NK-92 (cell line): ENCODE data around the gene BPIFA2.

ENCODE experiments used
- DNase-seq: peaks from one replicate; lab custom pipeline; 2025; ENCODE audit not compliant: unreplicated experiment; lab: John Stamatoyannopoulos, UW

The BPIFA2 gene

DNA sequence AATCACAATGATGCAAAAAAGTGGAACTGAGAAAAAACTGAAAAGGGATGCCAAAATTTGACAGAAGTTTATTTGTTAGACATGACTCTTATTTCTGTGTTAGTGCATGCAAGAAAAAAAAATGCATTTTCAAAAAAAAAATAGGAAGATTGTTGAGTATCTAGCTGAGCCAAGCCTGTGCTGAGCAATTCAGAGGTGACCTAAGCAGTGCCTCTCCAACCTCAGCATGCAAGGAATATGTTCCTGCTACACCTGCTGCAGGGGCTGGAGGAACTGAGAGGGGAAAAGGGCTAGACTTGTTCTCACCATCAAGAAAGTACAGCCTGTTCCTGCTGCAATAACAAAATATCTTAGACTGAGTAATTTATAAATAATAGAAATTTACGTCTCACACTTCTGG lies 24.0 kb downstream of the BPIFA2 start:
- no peak for DNase-seq

DNA sequence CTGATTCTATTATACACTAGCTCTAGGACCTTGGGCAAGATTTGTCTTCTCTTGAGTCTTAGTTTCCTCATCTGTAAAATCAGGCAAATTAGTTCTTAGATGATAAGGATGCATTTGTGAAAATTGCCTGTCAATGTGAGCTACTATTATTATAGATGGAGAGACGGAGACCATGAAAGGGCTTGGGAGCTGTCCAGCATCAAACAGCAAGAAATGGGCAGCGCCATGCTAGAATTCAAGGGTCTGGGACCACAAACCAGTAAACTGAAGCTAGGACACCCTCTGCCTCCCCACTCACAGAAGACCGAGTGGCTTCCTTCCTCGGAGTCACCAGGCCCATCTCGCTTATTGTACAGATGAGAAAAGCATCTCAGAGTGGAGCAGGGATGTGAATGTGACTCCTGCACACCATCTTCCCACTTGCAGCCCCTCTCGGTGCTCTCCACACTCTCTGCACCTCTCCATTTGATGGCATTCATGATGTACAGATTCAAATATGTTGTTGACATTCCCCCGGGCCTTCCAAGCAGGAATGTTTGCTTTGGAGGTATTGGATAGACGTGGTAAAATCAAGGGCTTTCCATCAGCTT lies 25.0 kb downstream of the BPIFA2 start:
- DNase-seq: no peak

GRCh38 chr20:33199026-33199425 lies 31.1 kb downstream of the BPIFA2 start:
- DNase-seq: no peak

- no peak for DNase-seq
Measured at GRCh38 chr20:33202451-33202850, 34.5 kb downstream of the BPIFA2 start.

DNA sequence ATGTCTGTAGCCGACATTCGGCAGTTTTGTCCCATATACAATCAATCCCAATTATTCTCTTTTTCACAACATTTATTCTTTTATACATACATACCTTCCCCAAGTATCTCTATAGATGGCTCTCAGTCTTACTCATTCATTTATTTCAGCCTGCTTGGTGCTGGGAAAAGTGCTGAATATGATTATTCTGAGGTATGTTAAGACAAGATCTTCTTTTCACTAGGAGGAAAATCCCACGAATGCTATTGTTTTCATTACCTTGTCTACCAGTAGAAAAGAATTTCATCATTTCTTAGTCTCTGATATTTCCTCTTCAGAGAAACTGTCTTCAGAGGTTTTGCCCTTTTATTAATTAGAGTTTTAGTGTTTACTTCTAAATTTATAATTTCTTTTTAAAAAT lies 35.5 kb downstream of the BPIFA2 start:
- no peak for DNase-seq

DNA sequence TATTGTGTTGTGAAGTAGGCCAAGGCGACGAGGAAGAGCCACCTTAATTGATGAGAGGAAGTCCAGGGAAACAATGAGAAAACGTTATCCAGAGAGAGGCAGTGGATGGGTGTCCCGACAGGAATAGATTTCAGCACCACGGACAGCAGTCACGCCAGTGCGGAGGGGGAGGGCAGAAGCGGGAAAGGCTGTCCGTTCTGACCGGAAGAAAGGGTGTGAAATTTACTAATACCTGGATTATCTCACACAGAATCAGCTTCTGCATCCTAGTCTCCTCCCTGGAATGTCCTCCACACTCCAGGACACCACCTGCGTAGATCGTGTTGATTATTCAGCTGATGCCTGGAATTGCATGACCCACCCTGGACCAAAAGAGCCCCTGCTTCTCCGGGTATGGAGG lies 41.8 kb downstream of the BPIFA2 start:
- DNase-seq: no peak

DNA sequence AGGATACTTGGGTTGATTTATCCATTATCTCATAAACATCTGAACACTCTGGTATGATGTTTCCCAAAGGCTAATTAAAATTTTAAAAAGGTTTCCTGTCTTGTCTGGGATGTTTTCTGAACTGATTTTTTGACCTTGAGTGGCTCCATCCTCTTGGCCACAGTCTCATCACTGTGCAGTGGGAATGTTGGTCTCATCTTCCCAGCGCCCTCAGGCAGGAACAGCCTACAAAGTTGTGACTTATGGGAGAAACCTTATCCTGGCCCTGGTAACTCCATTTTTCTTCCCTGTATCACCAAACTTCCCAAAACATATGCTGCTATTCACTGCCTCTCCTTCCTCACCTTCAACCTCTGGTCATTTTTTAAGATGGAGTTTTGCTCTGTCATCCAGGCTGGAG lies 42.4 kb downstream of the BPIFA2 start:
- no peak for DNase-seq

- no peak for DNase-seq
Measured at GRCh38 chr20:33211817-33212424, 44.0 kb downstream of the BPIFA2 start.

GRCh38 chr20:33217052-33217451 lies 49.1 kb downstream of the BPIFA2 start, which contains the start of gene BPIFA3:
Gene BPIFA3 (plus strand): TSS chr20:33217352. CDS start chr20:33217537, 185 bp downstream.
- DNase-seq: no peak

- no peak for DNase-seq
Measured at GRCh38 chr20:33224399-33224798, 56.4 kb downstream of the BPIFA2 start.

DNA sequence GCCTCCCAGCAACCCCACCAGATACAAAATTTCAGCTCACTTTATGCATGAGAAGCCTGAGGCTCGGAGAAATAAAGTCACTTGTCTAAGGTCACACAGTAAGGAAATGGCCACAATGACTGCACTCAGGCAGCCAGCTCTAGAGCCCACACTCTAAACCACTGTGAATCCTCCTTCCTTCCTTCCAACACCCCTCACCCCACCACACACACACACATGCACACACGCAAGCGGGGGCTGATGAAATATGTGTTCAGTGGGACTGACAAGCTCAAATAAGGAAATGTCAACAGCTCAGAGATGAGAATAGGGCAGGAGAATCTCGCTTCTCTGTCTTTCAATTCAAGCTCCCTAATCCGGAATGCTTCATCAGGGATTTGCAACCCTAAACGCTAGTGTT lies 61.9 kb downstream of the BPIFA2 start:
- DNase-seq: no peak
